PFSK-1 (cell line): ENCODE data around the gene RBCK1.

Experiments used
- SIN3A ChIP-seq: IDR thresholded peaks from 2 replicates; pipeline ENCODE4 v1.6.1; 2012; ENCODE audit warnings: mild to moderate bottlenecking, low read length, moderate library complexity, borderline replicate concordance; ENCODE audit not compliant: insufficient read depth
- TAF1 ChIP-seq: IDR thresholded peaks from 2 replicates; pipeline ENCODE4 v1.6.1; 2012; ENCODE audit warnings: low read length, control low read depth, borderline replicate concordance; ENCODE audit not compliant: insufficient read depth

DNA sequence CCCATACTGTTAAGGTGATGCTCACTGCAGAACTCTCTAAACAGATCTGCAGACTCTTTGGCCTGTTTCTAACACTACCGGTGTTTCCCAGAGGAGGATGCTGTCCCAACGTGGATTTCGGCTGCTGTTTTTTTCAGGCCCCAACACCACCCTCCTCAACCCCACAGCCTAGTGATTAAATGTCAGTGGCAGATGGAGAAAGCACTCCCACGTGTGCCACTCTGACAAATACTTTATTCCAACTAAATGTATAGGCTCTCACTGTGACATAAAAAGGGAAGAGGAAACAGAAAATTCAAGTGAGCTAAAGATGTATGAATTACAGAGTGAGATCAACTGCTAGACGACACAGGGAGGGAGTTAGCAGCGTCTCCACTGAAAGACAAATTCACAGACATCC, 50.7 kb downstream of the RBCK1 start:
- TF ChIP-seq TAF1 (no peak), SIN3A (no peak)
